ENCODE data around the gene MEGF11.
A peak's percentile ranks its signal among the peaks of the same experiment; 100 is the strongest.
"Not testable (repeated sequence)": the region's sequence is repeated elsewhere in the genome, so short reads cannot be mapped to it uniquely, and the experiment has no call there.

Gene MEGF11

DNA sequence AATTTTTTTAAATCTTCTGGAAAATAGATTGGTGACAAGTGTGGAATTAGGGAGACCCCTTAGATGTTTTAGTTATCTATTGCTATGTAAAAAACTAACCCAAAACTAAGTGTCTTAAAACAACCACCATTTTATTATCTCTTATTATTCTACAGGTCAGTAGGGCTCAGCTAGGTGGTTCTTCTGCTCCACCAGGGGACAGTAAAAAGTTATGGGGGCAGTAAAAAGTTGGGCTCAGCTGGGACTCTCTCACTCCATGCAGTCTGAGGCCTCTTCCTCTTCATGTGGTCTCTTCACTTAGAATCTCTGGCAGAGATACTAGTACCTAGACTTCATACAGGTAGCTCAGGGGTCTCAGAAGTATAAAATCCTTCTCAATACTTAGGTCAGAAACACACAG, 21.8 kb upstream of the MEGF11 start:
- DNase-seq (ENCODE audit: low read depth): no peak

- no peak for DNase-seq (ENCODE audit: low read depth)
These were observed 17.4 kb upstream of the MEGF11 start for GRCh38 chr15:66270932-66271331.

GRCh38 chr15:66269326-66270090, 16.0 kb upstream of the MEGF11 start:
- DNase-seq (ENCODE audit: low read depth): no peak

DNA sequence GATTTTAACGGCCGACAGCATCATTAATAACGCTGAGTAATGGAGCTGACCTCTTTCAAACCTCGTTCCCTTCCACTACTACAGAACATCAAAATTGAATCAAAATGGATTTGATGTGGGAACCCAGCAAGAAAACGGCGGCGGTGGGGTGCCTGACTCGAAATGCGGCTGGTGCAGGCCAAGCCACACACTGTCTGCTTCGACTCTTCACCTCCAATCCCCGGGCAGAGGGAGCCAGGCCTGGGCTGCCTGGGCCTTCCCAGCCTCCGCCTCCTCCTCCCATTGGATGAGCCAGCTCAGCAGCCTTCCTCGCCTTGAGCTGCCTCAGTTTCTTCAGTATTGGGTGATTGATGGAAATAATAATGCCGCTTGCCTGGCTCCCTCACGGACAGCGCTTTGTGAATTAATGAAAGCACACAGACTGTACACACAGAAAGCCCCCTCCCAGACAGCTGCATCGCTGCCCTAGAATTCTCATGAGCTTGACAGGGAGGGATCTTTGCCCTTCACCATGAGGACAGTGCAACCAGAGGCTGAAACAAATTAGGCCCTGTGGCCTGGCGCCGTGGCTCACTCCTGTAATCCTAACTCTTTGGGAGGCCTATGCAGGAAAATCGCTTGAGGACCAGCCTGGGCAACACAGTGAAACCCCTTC, 11.4 kb upstream of the MEGF11 start:
- DNase-seq (ENCODE audit: low read depth): no peak

DNA sequence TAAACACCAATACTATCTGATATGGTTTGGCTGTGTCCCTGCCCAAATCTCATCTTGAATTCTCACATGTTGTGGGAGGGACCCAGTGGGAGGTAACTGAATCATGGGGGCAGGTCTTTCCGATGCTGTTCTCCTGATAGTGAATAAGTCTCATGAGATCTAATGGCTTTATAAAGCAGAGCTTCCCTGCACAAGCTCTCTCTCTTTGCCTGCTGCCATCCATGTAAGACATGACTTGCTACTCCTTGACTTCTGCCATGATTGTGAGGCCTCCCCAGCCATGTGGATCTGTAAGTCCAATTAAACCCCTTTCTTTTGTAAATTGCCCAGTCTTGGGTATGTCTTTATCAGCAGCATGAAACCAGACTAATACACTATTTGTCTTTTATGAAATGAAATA, 9.3 kb upstream of the MEGF11 start:
- DNase-seq (ENCODE audit: low read depth): not testable (repeated sequence)

DNA sequence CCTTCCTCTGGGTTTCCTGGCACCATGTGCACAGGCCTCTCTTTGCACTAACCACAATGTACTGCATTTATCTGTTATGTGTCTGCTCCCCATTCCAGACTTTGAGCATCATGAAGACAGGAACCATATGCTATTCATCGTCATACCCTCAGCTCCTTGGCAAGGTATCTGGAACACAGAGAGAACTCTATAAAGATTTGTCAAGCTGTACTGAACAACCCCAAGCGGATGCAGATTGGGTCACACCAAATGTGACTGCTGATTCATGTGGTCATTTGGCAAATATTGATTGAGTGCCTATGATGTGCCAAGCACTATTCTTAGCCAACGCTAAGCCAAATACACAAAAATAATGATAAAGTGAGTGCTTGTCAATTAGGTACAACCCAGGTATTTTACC, 7.5 kb upstream of the MEGF11 start:
- no peak for DNase-seq (ENCODE audit: low read depth)

GRCh38 chr15:66256692-66257091, 3.1 kb upstream of the MEGF11 start:
- no peak for DNase-seq (ENCODE audit: low read depth)

- no peak for DNase-seq (ENCODE audit: low read depth)
These were observed 1.6 kb upstream of the MEGF11 start for GRCh38 chr15:66254951-66255676.

DNA sequence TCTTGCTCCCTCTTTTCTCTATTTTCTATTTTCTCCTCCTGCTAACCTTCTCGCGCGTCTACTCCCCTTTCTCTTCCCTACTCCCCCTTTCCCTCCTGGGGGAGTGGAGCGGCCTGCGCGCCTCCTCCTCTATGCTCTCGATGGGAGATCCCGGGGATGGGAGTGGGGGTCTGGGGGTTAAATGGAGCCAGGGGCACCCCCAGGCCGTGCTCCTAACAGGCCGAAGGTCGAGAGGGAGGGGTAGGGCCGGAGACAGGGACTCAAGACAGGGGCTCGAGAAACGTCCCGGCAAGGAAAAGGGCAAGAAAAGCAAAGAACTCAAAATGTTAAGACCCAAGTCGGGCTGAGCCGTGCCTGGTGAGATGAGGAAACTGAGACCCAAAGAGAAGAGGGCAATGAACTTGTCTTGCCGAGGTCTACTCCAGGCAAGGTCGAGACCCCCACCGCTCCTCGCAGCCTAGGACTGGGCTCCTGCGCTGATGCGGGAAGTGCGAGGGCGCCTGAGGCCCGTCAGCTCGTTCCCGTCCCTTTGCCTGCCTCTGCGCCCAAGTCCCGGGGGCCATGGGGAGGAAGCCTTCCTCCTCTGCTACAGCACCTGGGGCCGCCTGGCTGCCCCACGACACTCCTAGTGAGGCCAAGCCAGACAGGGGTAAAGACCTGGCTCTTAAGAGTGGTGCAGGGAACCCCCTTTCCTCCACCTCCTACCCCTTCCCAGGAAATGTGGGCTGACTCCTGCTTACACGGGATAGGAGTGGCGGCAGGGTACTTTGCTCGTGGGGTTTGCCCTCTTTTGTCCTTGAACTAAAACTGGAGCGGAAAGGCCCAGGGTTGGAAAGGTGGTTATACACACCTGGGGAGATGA, 770 bp upstream of the MEGF11 start:
- DNase-seq (ENCODE audit: low read depth): no peak

GRCh38 chr15:66252685-66253417, 699 bp downstream of the MEGF11 start:
- no peak for DNase-seq (ENCODE audit: low read depth)

- DNase-seq (ENCODE audit: low read depth): peak; percentile 20
These were observed 1.5 kb downstream of the MEGF11 start for GRCh38 chr15:66251790-66252684.

DNA sequence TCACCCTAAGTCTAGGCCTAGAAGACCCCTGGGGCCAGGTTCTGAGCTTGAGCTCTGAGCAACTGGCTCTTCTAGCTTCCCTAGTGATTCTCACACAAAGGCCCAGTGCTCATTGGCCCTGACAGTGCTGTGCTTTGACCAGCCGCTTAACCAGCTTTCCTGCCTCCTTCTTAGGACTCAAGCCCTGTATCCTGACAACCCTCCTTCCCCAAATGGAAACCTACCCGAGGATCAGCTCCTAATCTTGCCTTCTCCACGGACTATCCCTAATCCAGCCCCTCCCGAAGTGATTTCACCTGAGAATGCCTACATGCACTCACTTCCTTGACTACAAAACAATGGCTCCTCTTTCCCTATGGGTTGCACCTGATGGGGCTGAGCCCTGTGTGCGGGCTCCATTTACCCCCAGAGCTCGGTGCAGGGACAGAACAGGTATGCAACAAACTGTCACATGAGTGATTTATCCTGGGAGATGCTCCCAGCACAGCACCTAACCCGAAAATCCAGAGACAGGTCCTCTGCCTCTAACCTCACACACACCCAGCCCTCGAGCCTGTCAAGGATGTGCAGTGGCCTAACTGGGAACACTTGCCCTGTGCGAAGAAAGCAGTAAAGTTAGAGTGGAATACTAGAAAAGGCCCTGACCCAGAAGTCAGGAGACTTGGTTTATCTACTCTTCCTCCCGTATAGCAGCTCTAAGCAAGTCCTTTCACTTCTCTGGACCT, 2.3 kb downstream of the MEGF11 start:
- DNase-seq (ENCODE audit: low read depth): no peak

DNA sequence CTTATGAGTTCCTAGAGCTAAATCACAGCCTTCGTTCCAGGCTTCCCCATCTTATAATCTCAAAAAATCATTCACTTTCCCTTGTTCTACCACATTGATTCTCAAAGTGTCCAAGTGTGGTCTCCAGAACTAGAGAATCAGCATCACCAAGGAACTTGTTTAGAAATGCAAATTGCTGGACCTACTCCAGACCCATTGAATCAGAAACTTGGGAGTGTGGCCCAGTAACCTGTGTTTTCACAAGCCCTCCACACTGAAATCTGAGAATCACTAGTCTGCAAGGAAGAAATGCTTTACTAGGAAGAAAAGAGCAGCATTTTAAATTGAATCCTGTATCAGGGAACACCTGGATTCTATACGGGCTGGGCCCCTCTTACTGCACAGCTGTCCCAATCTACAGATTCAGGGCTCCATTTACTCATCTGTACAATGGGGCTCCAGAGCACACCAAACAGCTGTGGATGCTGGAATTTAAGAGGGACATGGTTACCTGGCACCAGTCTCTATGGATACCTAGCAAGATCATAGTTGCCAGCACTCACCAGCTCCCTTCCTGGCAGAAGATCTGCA, 3.9 kb downstream of the MEGF11 start:
- no peak for DNase-seq (ENCODE audit: low read depth)

DNA sequence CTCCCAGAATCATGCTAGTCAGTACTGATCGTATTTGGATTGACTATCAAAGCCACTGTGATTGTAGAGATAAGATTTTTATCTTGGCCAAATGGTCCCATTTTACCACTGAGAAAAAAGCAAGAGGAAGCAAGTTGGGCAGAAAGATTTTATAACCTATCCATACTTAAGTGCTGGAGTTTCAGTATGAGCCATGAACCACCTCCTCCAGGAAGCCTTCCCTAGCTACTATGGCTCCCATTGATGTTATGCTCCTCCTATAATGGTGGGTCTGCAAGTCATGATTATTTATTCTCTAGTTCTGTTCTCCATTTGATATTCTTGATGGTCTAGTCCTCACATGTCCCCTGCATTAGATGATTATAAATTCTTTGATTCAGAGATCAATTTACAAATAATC, 6.6 kb downstream of the MEGF11 start:
- no peak for DNase-seq (ENCODE audit: low read depth)

DNA sequence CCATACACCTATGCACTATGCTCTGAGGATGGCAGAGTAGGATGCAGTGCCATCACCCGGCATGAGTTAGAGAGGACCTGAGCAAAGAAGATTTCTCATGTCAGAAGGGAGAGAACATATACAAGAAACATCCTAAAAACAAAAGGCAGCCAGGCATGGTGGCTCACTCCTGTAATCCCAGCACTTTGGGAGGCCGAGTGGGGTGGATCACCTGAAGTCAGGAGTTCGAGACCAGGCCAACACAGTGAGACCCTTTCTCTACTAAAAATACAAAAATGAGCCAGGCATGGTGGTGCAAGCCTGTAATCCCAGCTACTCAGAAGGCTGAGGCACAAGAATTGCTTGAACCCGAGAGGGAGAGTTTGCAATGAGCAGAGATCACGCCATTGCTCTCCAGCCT, 7.7 kb downstream of the MEGF11 start:
- not testable (repeated sequence) for DNase-seq (ENCODE audit: low read depth)

GRCh38 chr15:66241908-66242285, 11.7 kb downstream of the MEGF11 start:
- no peak for DNase-seq (ENCODE audit: low read depth)

- DNase-seq (ENCODE audit: low read depth): no peak
These were observed 12.3 kb downstream of the MEGF11 start for GRCh38 chr15:66241087-66241907.

- no peak for DNase-seq (ENCODE audit: low read depth)
These were observed 13.2 kb downstream of the MEGF11 start for GRCh38 chr15:66240240-66240794.

Data from stimulated activated CD8-positive, alpha-beta memory T cell treated with anti-CD3 and anti-CD28 coated beads, Interleukin-4, amount 100 ng/mL, for 24 hours (primary cell).